Fibroblast of lung (primary cell): ENCODE measurements around the gene CCDC8. TPM values are rescaled to one million over a fixed set of nuclear protein-coding genes. Genes with fewer than 3 reads are reported as not detected.

Experiments
- DNase-seq, 2 donors: peaks; one replicate each; pipeline versions ENCODE4 v3.0.0 to v3.0.0-alpha.2; 2010; ENCODE audit warnings: low read depth in 2 of 2
- H2AFZ ChIP-seq: 2 replicates; pipeline ENCODE4 v1.5.1; 2012; ENCODE audit warnings: low read length, control low read depth, inconsistent platforms
- H3K27ac ChIP-seq: 2 replicates; pipeline ENCODE4 v1.5.1; 2011; ENCODE audit warnings: low read length, control low read depth; ENCODE audit not compliant: insufficient read depth
- H3K27me3 ChIP-seq: 2 replicates; pipeline ENCODE4 v1.5.1; 2011; ENCODE audit warnings: mild to moderate bottlenecking, low read length; ENCODE audit not compliant: control insufficient read depth, insufficient read depth
- H3K36me3 ChIP-seq: 2 replicates; pipeline ENCODE4 v1.5.1; 2011; ENCODE audit warnings: low read length; ENCODE audit not compliant: control insufficient read depth, insufficient read depth
- H3K4me1 ChIP-seq: 2 replicates; pipeline ENCODE4 v1.5.1; 2011; ENCODE audit warnings: low read length; ENCODE audit not compliant: control insufficient read depth, insufficient read depth; ENCODE audit errors: extremely low read depth
- H3K4me2 ChIP-seq: 2 replicates; pipeline ENCODE4 v1.5.1; 2011; ENCODE audit warnings: low read length, control low read depth; ENCODE audit not compliant: insufficient read depth; ENCODE audit errors: extremely low read depth
- H3K4me3 ChIP-seq, 4 experiments: fragments of 200-600 bp in 1 of 4; sonication (generic) in 1 of 4; replicated peaks in 1 of 4; 2 replicates each; pipeline ENCODE4 v1.5.1; 2011 to 2016; ENCODE audit warnings: low read length in 4 of 4, low read depth in 3 of 4, mild to moderate bottlenecking in 3 of 4, control low read depth in 2 of 4, inconsistent platforms in 1 of 4, mixed read lengths in 1 of 4; ENCODE audit not compliant: insufficient read depth in 1 of 4; ENCODE audit errors: control extremely low read depth in 1 of 4
- H3K79me2 ChIP-seq: 2 replicates; pipeline ENCODE4 v1.5.1; 2012; ENCODE audit warnings: mild to moderate bottlenecking, low read length, inconsistent platforms; ENCODE audit not compliant: control insufficient read depth, insufficient read depth
- H3K9ac ChIP-seq: 2 replicates; pipeline ENCODE4 v1.5.1; 2011; ENCODE audit warnings: mild to moderate bottlenecking, low read length, control low read depth; ENCODE audit not compliant: insufficient read depth
- H3K9me3 ChIP-seq: 2 replicates; pipeline ENCODE4 v1.5.1; 2012; ENCODE audit warnings: low read depth, low read length; ENCODE audit not compliant: control insufficient read depth, insufficient read depth
- H4K20me1 ChIP-seq: 2 replicates; pipeline ENCODE4 v1.5.1; 2011; ENCODE audit warnings: low read length; ENCODE audit not compliant: control insufficient read depth, insufficient read depth; ENCODE audit errors: extremely low read depth
- CTCF ChIP-seq, 2 donors: IDR thresholded peaks in 1 of 2; conservative IDR thresholded peaks in 1 of 2; 1 replicate in 1 of 2; 2 replicates in 1 of 2; pipeline ENCODE4 v1.5.1; 2011 to 2012; ENCODE audit warnings: low read length in 2 of 2, control low read depth in 1 of 2, inconsistent platforms in 1 of 2, low read depth in 1 of 2, mild to moderate bottlenecking in 1 of 2
- EZH2 ChIP-seq: IDR thresholded peaks from 2 replicates; pipeline ENCODE4 v1.5.1; 2012; ENCODE audit warnings: low read length, control low read depth, mild to moderate bottlenecking; ENCODE audit errors: missing control alignments
- polyA plus RNA-seq, 2 donors: library from polyadenylated mRNA; depleted of rRNA in 1 of 2; stranded (reverse) in 1 of 2; unstranded in 1 of 2; fragments of >200 nt; gene quantifications; 2 replicates each; pipeline ENCODE4 v1.2.1, GENCODE V29; 2011 to 2012; ENCODE audit warnings: missing spikeins in 1 of 2
- total RNA-seq: library from RNA; depleted of rRNA; stranded (reverse); fragments of >200 nt; gene quantifications from 2 replicates; pipeline ENCODE4 v1.2.1, GENCODE V29; 2014

Gene CCDC8
- total and polyA plus RNA-seq, 2 donors (not counting 1 experiment from before 2014, with no cell fraction given) = 1.9 to 13.4 TPM

GRCh38 chr19:46386996-46387712 is 26.2 kb downstream of the CCDC8 start:
- Histone ChIP-seq H3K4me3 (no peak overlapping the region), H3K4me1 (peaks cover 5% of the 10 kb centered on the region), H3K27me3 (no peaks in the 10 kb centered on the region), H3K27ac (no peak overlapping the region), H2AFZ (no peak overlapping the region), H3K36me3 (peaks cover 33% of the 10 kb centered on the region), H3K4me2 (no peak overlapping the region), H3K79me2 (no peaks in the 10 kb centered on the region), H3K9me3 (no peaks in the 10 kb centered on the region), H4K20me1 (no peaks in the 10 kb centered on the region), H3K9ac (no peak overlapping the region)
- no peak for DNase-seq
- no peak for TF ChIP-seq CTCF (conservative IDR thresholded peaks at IDR 0.05 in 1 of 2, IDR thresholded peaks at IDR 0.05 in 1 of 2; ENCODE audit: low read depth in 1 of 2, low read length in 2 of 2)
- TF ChIP-seq EZH2 = no peak

- Histone ChIP-seq H3K27me3 (no peaks in the 10 kb centered on the region), H3K79me2 (no peaks in the 10 kb centered on the region), H4K20me1 (no peaks in the 10 kb centered on the region), H2AFZ (no peak overlapping the region), H3K36me3 (peaks cover 33% of the 10 kb centered on the region), H3K27ac (no peak overlapping the region), H3K9ac (no peak overlapping the region), H3K4me1 (no peaks in the 10 kb centered on the region), H3K9me3 (no peaks in the 10 kb centered on the region), H3K4me2 (no peak overlapping the region), H3K4me3 (no peak overlapping the region)
- TF ChIP-seq EZH2 = no peak
- TF ChIP-seq CTCF (conservative IDR thresholded peaks at IDR 0.05 in 1 of 2, IDR thresholded peaks at IDR 0.05 in 1 of 2; ENCODE audit: low read depth in 1 of 2, low read length in 2 of 2) = no peak
- DNase-seq = no peak
Measured at GRCh38 chr19:46386151-46386550, 27.2 kb downstream of the CCDC8 start.

- H3K27ac ChIP-seq = no peak overlapping the region
- no peaks in the 10 kb centered on the region for H4K20me1 ChIP-seq
- H3K4me3 ChIP-seq = no peak overlapping the region
- no peak overlapping the region for H2AFZ ChIP-seq
- no peak for TF ChIP-seq CTCF (conservative IDR thresholded peaks at IDR 0.05 in 1 of 2, IDR thresholded peaks at IDR 0.05 in 1 of 2; ENCODE audit: low read depth in 1 of 2, low read length in 2 of 2)
- no peak for TF ChIP-seq EZH2
- DNase-seq = no peak
- H3K9me3 ChIP-seq = no peaks in the 10 kb centered on the region
- H3K36me3 ChIP-seq = peaks cover 33% of the 10 kb centered on the region
- no peak overlapping the region for H3K4me2 ChIP-seq
- no peaks in the 10 kb centered on the region for H3K79me2 ChIP-seq
- H3K9ac ChIP-seq = no peak overlapping the region
- no peaks in the 10 kb centered on the region for H3K27me3 ChIP-seq
- no peaks in the 10 kb centered on the region for H3K4me1 ChIP-seq
Measured at GRCh38 chr19:46385636-46386035, 27.7 kb downstream of the CCDC8 start.
